Fibroblast of upper back skin (primary cell): ENCODE results near the gene TAS2R50.
A peak's percentile ranks its signal among the peaks of the same experiment; 100 is the strongest.

Source experiments
- DNase-seq: peaks from one replicate; pipeline ENCODE4 v3.0.0-alpha.2; 2013

The TAS2R50 gene

GRCh38 chr12:10943167-10943566 is 43.5 kb downstream of the TAS2R50 start:
- no peak for DNase-seq

- DNase-seq = peak; percentile 2
Observed at GRCh38 chr12:10941916-10942607, 44.6 kb downstream of the TAS2R50 start.

- no peak for DNase-seq
Observed at GRCh38 chr12:10941369-10941768, 45.3 kb downstream of the TAS2R50 start.

GRCh38 chr12:10940389-10940788 is 46.3 kb downstream of the TAS2R50 start:
- DNase-seq = peak; percentile 80

GRCh38 chr12:10939163-10939562 is 47.5 kb downstream of the TAS2R50 start, which contains the start of gene TAS2R14:
TSS of gene TAS2R14 (minus strand) at chr12:10939263. CDS start at chr12:10939207, 56 bp downstream.
- no peak for DNase-seq

- DNase-seq = no peak
Observed at GRCh38 chr12:10936506-10936905, 50.2 kb downstream of the TAS2R50 start.
